IMR-90 (cell line): ENCODE results near the gene RASSF3. TPM values are rescaled to one million over a fixed set of nuclear protein-coding genes. Genes with fewer than 3 reads are reported as not detected.

Experiments used
- ATAC-seq: fragments of 200-7000 bp; cut with Tn5 transposase; 2 replicates; pipeline ENCODE4 v1.9.1; 2020; ENCODE audit warnings: low read depth, mild to moderate bottlenecking, moderate library complexity
- BruUV-seq: library from RNA; stranded (reverse); fragments of 400-500 nt; replicated peaks from 2 replicates; lab custom pipeline; 2021; lab: Mats Ljungman, UMichigan
- CTCF ChIA-PET: fragments of 300-600 bp; formaldehyde crosslinking; extraction: SDS; loops from one replicate; lab custom pipeline; 2021; ENCODE audit warnings: antibody characterized with exemption; lab: Yijun Ruan, JAX
- POLR2A ChIA-PET: fragments of 300-600 bp; sonication (Branson Sonifier 250); formaldehyde crosslinking; loops from one replicate; lab custom pipeline; 2022; ENCODE audit warnings: antibody characterized with exemption; ENCODE audit not compliant: unreplicated experiment; lab: Charles Lee
- DNase-seq: peaks from one replicate; pipeline ENCODE4 v3.0.0; 2013
- H2AFZ ChIP-seq: replicated peaks from 2 replicates; pipeline ENCODE3; 2013; ENCODE audit warnings: low read length, mild to moderate bottlenecking; ENCODE audit not compliant: poor library complexity
- H2AK5ac ChIP-seq: 2 replicates; pipeline ENCODE4 v1.6.1; 2013; ENCODE audit warnings: low read depth, low read length, inconsistent platforms
- H2AK9ac ChIP-seq: replicated peaks from 2 replicates; pipeline ENCODE3; 2013; ENCODE audit warnings: mild to moderate bottlenecking, low read depth, low read length, moderate library complexity; ENCODE audit not compliant: poor library complexity
- H2BK120ac ChIP-seq: 2 replicates; pipeline ENCODE4 v1.6.1; 2013; ENCODE audit warnings: low read depth, low read length, inconsistent platforms
- H2BK15ac ChIP-seq: 3 replicates; pipeline ENCODE4 v1.6.1; 2013; ENCODE audit warnings: low read depth, low read length, inconsistent platforms
- H2BK20ac ChIP-seq: 2 replicates; pipeline ENCODE4 v1.6.1; 2013; ENCODE audit warnings: low read depth, mild to moderate bottlenecking, inconsistent platforms, low read length, moderate library complexity
- H2BK5ac ChIP-seq: 2 replicates; pipeline ENCODE4 v1.6.1; 2013; ENCODE audit warnings: mild to moderate bottlenecking, low read depth, low read length, inconsistent platforms; ENCODE audit not compliant: poor library complexity, severe bottlenecking
- H3K14ac ChIP-seq: replicated peaks from 2 replicates; pipeline ENCODE4 v1.6.1; 2013; ENCODE audit warnings: low read depth, low read length, inconsistent platforms
- H3K18ac ChIP-seq: 2 replicates; pipeline ENCODE4 v1.6.1; 2013; ENCODE audit warnings: low read depth, low read length, control low read depth
- H3K23ac ChIP-seq: 2 replicates; pipeline ENCODE4 v1.6.1; 2013; ENCODE audit warnings: low read depth, low read length, inconsistent platforms
- H3K27ac ChIP-seq: 2 replicates; pipeline ENCODE4 v1.5.1; 2013; ENCODE audit warnings: mild to moderate bottlenecking, control low read depth, low read length; ENCODE audit not compliant: insufficient read depth
- H3K27me3 ChIP-seq: 2 replicates; pipeline ENCODE4 v1.6.1; 2013; ENCODE audit warnings: low read length; ENCODE audit not compliant: control insufficient read depth, insufficient read depth
- H3K36me3 ChIP-seq: 2 replicates; pipeline ENCODE4 v1.6.1; 2013; ENCODE audit warnings: low read length, mixed read lengths; ENCODE audit not compliant: control insufficient read depth, insufficient read depth
- H3K4ac ChIP-seq: 2 replicates; pipeline ENCODE4 v1.6.1; 2013; ENCODE audit warnings: low read depth, low read length, inconsistent platforms
- H3K4me1 ChIP-seq: 2 replicates; pipeline ENCODE4 v1.6.1; 2013; ENCODE audit warnings: low read length, mixed read lengths; ENCODE audit not compliant: control insufficient read depth, insufficient read depth
- H3K4me2 ChIP-seq: 2 replicates; pipeline ENCODE4 v1.6.1; 2013; ENCODE audit warnings: low read depth, mild to moderate bottlenecking, control low read depth, low read length, moderate library complexity
- H3K4me3 ChIP-seq: 2 replicates; pipeline ENCODE4 v1.5.1; 2013; ENCODE audit warnings: low read depth, mild to moderate bottlenecking, control low read depth, low read length, moderate library complexity; ENCODE audit not compliant: insufficient read depth
- H3K56ac ChIP-seq: 2 replicates; pipeline ENCODE4 v1.6.1; 2013; ENCODE audit warnings: low read length, inconsistent platforms; ENCODE audit not compliant: insufficient read depth; ENCODE audit errors: extremely low read depth
- H3K79me1 ChIP-seq, 2 experiments: 2 replicates each; pipeline ENCODE4 v1.6.1; 2013; ENCODE audit warnings: low read length in 2 of 2, inconsistent platforms in 1 of 2, low read depth in 1 of 2
- H3K9ac ChIP-seq: 2 replicates; pipeline ENCODE4 v1.6.1; 2013; ENCODE audit warnings: low read depth, low read length, control low read depth
- H3K9me1 ChIP-seq: 2 replicates; pipeline ENCODE4 v1.6.1; 2013; ENCODE audit warnings: low read length, inconsistent platforms; ENCODE audit not compliant: insufficient read depth
- H3K9me3 ChIP-seq: 2 replicates; pipeline ENCODE4 v1.6.1; 2013; ENCODE audit warnings: low read length; ENCODE audit not compliant: control insufficient read depth, insufficient read depth
- H4K20me1 ChIP-seq: 2 replicates; pipeline ENCODE4 v1.6.1; 2013; ENCODE audit warnings: low read length, inconsistent platforms; ENCODE audit not compliant: insufficient read depth
- H4K5ac ChIP-seq: 2 replicates; pipeline ENCODE4 v1.6.1; 2013; ENCODE audit warnings: mild to moderate bottlenecking, low read depth, low read length, control low read depth
- H4K8ac ChIP-seq, 2 experiments: 2 replicates each; pipeline ENCODE4 v1.6.1; 2013; ENCODE audit warnings: low read depth in 2 of 2, low read length in 2 of 2, control low read depth in 1 of 2, inconsistent platforms in 1 of 2
- H4K91ac ChIP-seq: 2 replicates; pipeline ENCODE4 v1.6.1; 2013; ENCODE audit warnings: low read depth, low read length, inconsistent platforms; ENCODE audit not compliant: insufficient read depth
- CEBPB ChIP-seq: IDR thresholded peaks from 2 replicates; pipeline ENCODE4 v1.6.1; 2012; ENCODE audit warnings: low read depth, low read length, improper control_type of control experiment
- WGBS, 2 experiments: methylation state at CpG; one replicate each; pipeline versions ENCODE4 v1.1.5 to v1.1.7; 2013; ENCODE audit warnings: missing lambda C conversion rate in 2 of 2; ENCODE audit not compliant: insufficient read length in 1 of 2; ENCODE audit errors: extremely low coverage in 2 of 2; 5-methylcytosine and 5-hydroxymethylcytosine counted together
- dilution Hi-C: fragments of 300-500 bp; cut with HindIII; formaldehyde crosslinking; loops from one replicate; pipeline ENCODE4 v1.14.3; 2018; ENCODE audit warnings: low sequenced_read_pairs; ENCODE audit not compliant: unreplicated experiment
- in situ Hi-C: fragments of 300-500 bp; cut with MboI; formaldehyde crosslinking; loops from 3 replicates; pipeline ENCODE4 v1.14.3; 2019; ENCODE audit warnings: low sequenced_read_pairs, inconsistent platforms, mixed read lengths
- intact Hi-C: fragments of 100-400 bp; cut with micrococcal nuclease; formaldehyde crosslinking; loops from 2 replicates; pipeline ENCODE4 v1.10.0; 2022
- polyA plus RNA-seq, 3 experiments: library from polyadenylated mRNA; depleted of rRNA; stranded (reverse); fragments of >200 nt; gene quantifications; 2 replicates each; pipeline ENCODE4 v1.2.3, GENCODE V29; 2012; ENCODE audit warnings: low replicate concordance in 1 of 3
- total RNA-seq: library from RNA; depleted of rRNA; stranded (reverse); fragments of >200 nt; gene quantifications from 2 replicates; pipeline ENCODE4 v1.2.3, GENCODE V29; 2012

Gene RASSF3
- total and polyA plus RNA-seq, 2 of the 4 experiments (the other 2 are of a cell fraction) = 18.7 to 39.3 TPM

DNA sequence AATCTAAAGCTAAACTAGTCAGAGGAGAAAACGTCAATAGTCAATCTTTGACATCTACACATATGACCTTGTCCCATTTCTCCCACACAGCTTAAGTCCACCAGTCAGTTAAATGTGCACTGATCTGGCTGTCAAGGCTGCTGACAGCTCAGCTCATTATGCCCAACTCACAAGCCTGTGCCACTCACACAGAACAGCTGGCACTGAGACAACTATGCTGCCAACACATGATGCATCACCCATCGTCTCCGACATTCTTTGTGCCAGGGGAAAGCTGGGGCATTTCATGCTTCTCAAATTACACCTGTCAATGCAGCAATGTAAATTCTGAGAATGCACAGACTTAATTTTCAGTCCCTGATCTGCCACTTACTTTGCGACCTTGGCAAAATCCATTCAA, 123.6 kb downstream of the RASSF3 start:
- ChIA-PET POLR2A (no interaction called here), CTCF (no interaction called here)
- H3K79me1 ChIP-seq = 0 out of 4 replicates have a peak, but pooled peaks cover 0 to 7% of the 10 kb centered on the region in 2 experiments
- DNase-seq (no peak), ATAC-seq (peak; percentile 17; the same call in 1 of the 2 replicates)
- H3K4me2 ChIP-seq = no peak overlapping the region
- H3K4ac ChIP-seq = no peak overlapping the region
- H4K20me1 ChIP-seq = no peaks in the 10 kb centered on the region
- dilution Hi-C loops (no loop called here), intact Hi-C loops (no loop called here), in situ Hi-C loops (no loop called here)
- WGBS, 2 experiments = 20% methylated on average over 1 of the region's 4 CpGs; no CpG with 5 or more reads in 1 of the 2 experiments
- H3K56ac ChIP-seq = no peak overlapping the region
- peaks cover 25% of the 10 kb centered on the region for H3K36me3 ChIP-seq
- H4K91ac ChIP-seq = no peak overlapping the region
- no peak overlapping the region for H4K8ac ChIP-seq
- H2BK20ac ChIP-seq = no peak overlapping the region
- peak overlapping the region; percentile 31 for H2AK9ac ChIP-seq
- H3K9me1 ChIP-seq = peaks cover 10% of the 10 kb centered on the region
- H3K27me3 ChIP-seq = no peaks in the 10 kb centered on the region
- no TSS peak for BruUV-seq
- no peak overlapping the region for H2BK120ac ChIP-seq
- peaks cover 2% of the 10 kb centered on the region for H3K4me1 ChIP-seq
- no peak overlapping the region for H3K18ac ChIP-seq
- H2BK5ac ChIP-seq = no peak overlapping the region
- H3K23ac ChIP-seq = no peak overlapping the region
- H2BK15ac ChIP-seq = no peak overlapping the region
- H3K27ac ChIP-seq = no peak overlapping the region
- H2AK5ac ChIP-seq = no peak overlapping the region
- H4K5ac ChIP-seq = no peak overlapping the region
- no peak overlapping the region for H3K9ac ChIP-seq
- H3K4me3 ChIP-seq = no peak overlapping the region
- no peak for TF ChIP-seq CEBPB
- H3K9me3 ChIP-seq = no peaks in the 10 kb centered on the region
- 0 out of 2 replicates have a peak overlapping the region, but pooled peaks have one; percentile 44 for H3K14ac ChIP-seq
- no peak overlapping the region for H2AFZ ChIP-seq
